ENCODE measurements around the gene PDE8B.

The PDE8B gene

GRCh38 chr5:77280036-77280435 lies 69.6 kb downstream of the PDE8B start:
- no peak overlapping the region for H3K4me3 ChIP-seq (ENCODE audit: control insufficient read depth, low read depth, low read length)
- DNase-seq (ENCODE audit: low read depth) = no peak
- TF ChIP-seq, protein P1, sequence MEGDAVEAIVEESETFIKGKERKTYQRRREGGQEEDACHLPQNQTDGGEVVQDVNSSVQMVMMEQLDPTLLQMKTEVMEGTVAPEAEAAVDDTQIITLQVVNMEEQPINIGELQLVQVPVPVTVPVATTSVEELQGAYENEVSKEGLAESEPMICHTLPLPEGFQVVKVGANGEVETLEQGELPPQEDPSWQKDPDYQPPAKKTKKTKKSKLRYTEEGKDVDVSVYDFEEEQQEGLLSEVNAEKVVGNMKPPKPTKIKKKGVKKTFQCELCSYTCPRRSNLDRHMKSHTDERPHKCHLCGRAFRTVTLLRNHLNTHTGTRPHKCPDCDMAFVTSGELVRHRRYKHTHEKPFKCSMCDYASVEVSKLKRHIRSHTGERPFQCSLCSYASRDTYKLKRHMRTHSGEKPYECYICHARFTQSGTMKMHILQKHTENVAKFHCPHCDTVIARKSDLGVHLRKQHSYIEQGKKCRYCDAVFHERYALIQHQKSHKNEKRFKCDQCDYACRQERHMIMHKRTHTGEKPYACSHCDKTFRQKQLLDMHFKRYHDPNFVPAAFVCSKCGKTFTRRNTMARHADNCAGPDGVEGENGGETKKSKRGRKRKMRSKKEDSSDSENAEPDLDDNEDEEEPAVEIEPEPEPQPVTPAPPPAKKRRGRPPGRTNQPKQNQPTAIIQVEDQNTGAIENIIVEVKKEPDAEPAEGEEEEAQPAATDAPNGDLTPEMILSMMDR (conservative IDR thresholded peaks at IDR 0.05; ENCODE audit: control insufficient read depth, insufficient read depth, low read depth, low read length) = no peak

- DNase-seq (ENCODE audit: low read depth) = no peak
- no peak overlapping the region for H3K4me3 ChIP-seq (ENCODE audit: control insufficient read depth, low read depth, low read length)
- TF ChIP-seq, protein P1 (conservative IDR thresholded peaks at IDR 0.05; ENCODE audit: control insufficient read depth, insufficient read depth, low read depth, low read length) = no peak
These were observed 71.5 kb downstream of the PDE8B start for GRCh38 chr5:77281969-77282336.

GRCh38 chr5:77282337-77283027 lies 72.0 kb downstream of the PDE8B start:
- peak; percentile 60 for DNase-seq (ENCODE audit: low read depth)
- TF ChIP-seq, protein P1 (conservative IDR thresholded peaks at IDR 0.05; ENCODE audit: control insufficient read depth, insufficient read depth, low read depth, low read length) = peak; percentile 37
- no peak overlapping the region for H3K4me3 ChIP-seq (ENCODE audit: control insufficient read depth, low read depth, low read length)

DNA sequence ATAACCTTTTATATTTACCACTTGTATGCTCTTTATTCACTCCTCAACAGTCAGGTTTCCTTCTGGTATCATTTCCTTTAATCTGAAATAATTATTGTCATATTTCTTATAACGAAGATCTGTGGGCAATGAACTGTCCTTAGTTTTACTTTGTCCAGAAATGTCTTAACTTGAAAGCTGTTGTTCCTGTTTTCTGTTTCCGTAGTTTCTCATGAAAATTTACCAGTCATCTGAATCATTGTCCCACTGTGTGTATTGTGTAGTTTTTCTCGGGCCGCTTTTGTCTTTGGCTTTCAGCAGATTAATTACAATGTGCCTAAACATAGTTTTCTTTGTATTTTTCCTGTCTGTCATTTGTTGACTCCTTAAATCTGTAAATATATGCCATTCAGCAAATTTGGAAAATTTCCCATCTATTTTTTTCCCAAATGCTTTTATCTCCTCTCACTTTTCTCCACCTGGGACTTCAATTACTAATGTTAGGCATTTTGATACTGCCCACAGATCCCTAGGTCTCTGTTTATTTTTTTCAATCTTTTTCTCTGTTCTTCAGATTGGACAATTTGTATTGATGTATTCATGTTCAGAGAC lies 74.9 kb downstream of the PDE8B start:
- TF ChIP-seq, protein P1 (conservative IDR thresholded peaks at IDR 0.05; ENCODE audit: control insufficient read depth, insufficient read depth, low read depth, low read length) = no peak
- DNase-seq (ENCODE audit: low read depth) = no peak

GRCh38 chr5:77292026-77292757 lies 81.7 kb downstream of the PDE8B start:
- no peak overlapping the region for H3K4me3 ChIP-seq (ENCODE audit: control insufficient read depth, low read depth, low read length)
- DNase-seq (ENCODE audit: low read depth) = peak; percentile 25
- TF ChIP-seq, protein P1 (conservative IDR thresholded peaks at IDR 0.05; ENCODE audit: control insufficient read depth, insufficient read depth, low read depth, low read length) = no peak

More for the DNA sequence above, 74.9 kb downstream of the PDE8B start:
- H3K4me3 ChIP-seq (ENCODE audit: control insufficient read depth, low read depth, low read length) = no peak overlapping the region

GRCh38 chr5:77294185-77294584 lies 83.7 kb downstream of the PDE8B start:
- DNase-seq (ENCODE audit: low read depth) = no peak
- TF ChIP-seq, protein P1 (conservative IDR thresholded peaks at IDR 0.05; ENCODE audit: control insufficient read depth, insufficient read depth, low read depth, low read length) = no peak
- H3K4me3 ChIP-seq (ENCODE audit: control insufficient read depth, low read depth, low read length) = no peak overlapping the region
